ENCODE data around the gene OSTF1. TPM values are rescaled to one million over a fixed set of nuclear protein-coding genes. Genes with fewer than 3 reads are reported as not detected.

The OSTF1 gene
- total RNA-seq, 1 donor from 2014 or later: 4.4 TPM

- no peak overlapping the region for H3K4me3 Mint-ChIP-seq
- H3K4me1 Mint-ChIP-seq: no peaks in the 10 kb centered on the region
- DNase-seq (ENCODE audit: low read depth, low spot score): no peak
- H3K27me3 Mint-ChIP-seq (ENCODE audit: low read depth): no peaks in the 10 kb centered on the region
- H3K27ac Mint-ChIP-seq (ENCODE audit: unreplicated experiment): no peak overlapping the region
- TF ChIP-seq CTCF (conservative IDR thresholded peaks at IDR 0.05): no peak
- no peaks in the 10 kb centered on the region for H3K36me3 Mint-ChIP-seq (ENCODE audit: low read depth)
- no peaks in the 10 kb centered on the region for H3K9me3 Mint-ChIP-seq
These were observed 42.4 kb downstream of the OSTF1 start for GRCh38 chr9:75130621-75131230.

GRCh38 chr9:75131700-75132099, 43.4 kb downstream of the OSTF1 start:
- H3K27me3 Mint-ChIP-seq (ENCODE audit: low read depth): no peaks in the 10 kb centered on the region
- DNase-seq (ENCODE audit: low read depth, low spot score): no peak
- H3K36me3 Mint-ChIP-seq (ENCODE audit: low read depth): no peaks in the 10 kb centered on the region
- H3K27ac Mint-ChIP-seq (ENCODE audit: unreplicated experiment): no peak overlapping the region
- TF ChIP-seq CTCF (conservative IDR thresholded peaks at IDR 0.05): no peak
- no peak overlapping the region for H3K4me3 Mint-ChIP-seq
- H3K4me1 Mint-ChIP-seq: no peaks in the 10 kb centered on the region
- H3K9me3 Mint-ChIP-seq: no peaks in the 10 kb centered on the region

GRCh38 chr9:75132244-75132643, 43.9 kb downstream of the OSTF1 start:
- Mint-ChIP-seq H3K4me3 (no peak overlapping the region), H3K27ac (ENCODE audit: unreplicated experiment) (no peak overlapping the region)
- TF ChIP-seq CTCF (conservative IDR thresholded peaks at IDR 0.05): no peak

GRCh38 chr9:75133396-75133795, 45.1 kb downstream of the OSTF1 start:
- Mint-ChIP-seq H3K27ac (ENCODE audit: unreplicated experiment) (no peak overlapping the region), H3K9me3 (no peaks in the 10 kb centered on the region), H3K4me3 (no peak overlapping the region), H3K4me1 (no peaks in the 10 kb centered on the region), H3K36me3 (ENCODE audit: low read depth) (no peaks in the 10 kb centered on the region), H3K27me3 (ENCODE audit: low read depth) (no peaks in the 10 kb centered on the region)
- no peak for DNase-seq (ENCODE audit: low read depth, low spot score)
- TF ChIP-seq CTCF (conservative IDR thresholded peaks at IDR 0.05): no peak

More at GRCh38 chr9:75132244-75132643, 43.9 kb downstream of the OSTF1 start:
- no peaks in the 10 kb centered on the region for H3K4me1 Mint-ChIP-seq
- no peaks in the 10 kb centered on the region for H3K9me3 Mint-ChIP-seq
- no peaks in the 10 kb centered on the region for H3K36me3 Mint-ChIP-seq (ENCODE audit: low read depth)
- no peak for DNase-seq (ENCODE audit: low read depth, low spot score)
- no peaks in the 10 kb centered on the region for H3K27me3 Mint-ChIP-seq (ENCODE audit: low read depth)

GRCh38 chr9:75134495-75134894, 46.2 kb downstream of the OSTF1 start:
- Mint-ChIP-seq H3K27ac (ENCODE audit: unreplicated experiment) (no peak overlapping the region), H3K4me3 (no peak overlapping the region), H3K27me3 (ENCODE audit: low read depth) (no peaks in the 10 kb centered on the region), H3K36me3 (ENCODE audit: low read depth) (no peaks in the 10 kb centered on the region), H3K4me1 (no peaks in the 10 kb centered on the region), H3K9me3 (no peaks in the 10 kb centered on the region)
- no peak for TF ChIP-seq CTCF (conservative IDR thresholded peaks at IDR 0.05)
- DNase-seq (ENCODE audit: low read depth, low spot score): no peak

Data from neural crest cell (in vitro differentiated cells).